DND-41 (cell line): ENCODE results near the gene HOXC11.

Experiments used
- CTCF ChIP-seq: IDR thresholded peaks from 2 replicates; pipeline ENCODE4 v1.5.1; 2012; ENCODE audit warnings: borderline replicate concordance, low read length, moderate library complexity, mild to moderate bottlenecking; ENCODE audit not compliant: poor library complexity, severe bottlenecking; ENCODE audit errors: extremely low read depth
- EZH2 ChIP-seq: IDR thresholded peaks from 3 replicates; pipeline ENCODE4 v1.6.1; 2012; ENCODE audit warnings: borderline replicate concordance, low read depth, mild to moderate bottlenecking, moderate library complexity, low read length, inconsistent platforms; ENCODE audit not compliant: severe bottlenecking

GRCh38 chr12:53998900-53999236 lies 25.9 kb downstream of the HOXC11 start:
- TF ChIP-seq CTCF (no peak), EZH2 (no peak)
